Gastroesophageal sphincter (tissue), 4 donors: ENCODE data around the gene BST1. TPM values are rescaled to one million over a fixed set of nuclear protein-coding genes. Genes with fewer than 3 reads are reported as not detected.
A peak's percentile ranks its signal among the peaks of the same experiment; 100 is the strongest.

Experiments used
- ATAC-seq: fragments of 150-250 bp; one replicate; pipeline ENCODE4 v1.9.1; 2016; ENCODE audit warnings: mild to moderate bottlenecking, moderate library complexity
- H3K27ac ChIP-seq, 4 donors: fragments of 200-600 bp; sonication (generic) in 3 of 4; 1 replicate in 3 of 4; 2 replicates in 1 of 4; pipeline ENCODE4 v1.5.1; 2016 to 2019
- H3K27me3 ChIP-seq: fragments of 200-600 bp; sonication (generic); one replicate; pipeline ENCODE4 v1.5.1; 2019
- H3K36me3 ChIP-seq, 2 donors: fragments of 200-600 bp; sonication (generic); one replicate each; pipeline ENCODE4 v1.5.1; 2019; ENCODE audit warnings: control low read depth in 1 of 2
- H3K4me1 ChIP-seq, 3 donors: fragments of 200-600 bp; sonication (generic); 1 replicate in 2 of 3; 2 replicates in 1 of 3; pipeline ENCODE4 v1.5.1; 2016 to 2019; ENCODE audit warnings: control low read depth in 2 of 3
- H3K4me3 ChIP-seq, 2 donors: fragments of 200-600 bp; sonication (generic); one replicate each; pipeline ENCODE4 v1.5.1; 2019; ENCODE audit warnings: mild to moderate bottlenecking in 1 of 2, moderate library complexity in 1 of 2
- H3K9me3 ChIP-seq, 3 donors: fragments of 200-600 bp; sonication (generic); one replicate each; pipeline ENCODE4 v1.5.1; 2017 to 2019; ENCODE audit warnings: control low read depth in 2 of 3
- CTCF ChIP-seq, 4 experiments: fragments of 200-600 bp in 2 of 4; fragments of 450-650 bp in 2 of 4; sonication (generic) in 1 of 4; IDR thresholded peaks; one replicate each; pipeline ENCODE4 v1.5.1; 2017 to 2019; ENCODE audit warnings: antibody characterized with exemption in 4 of 4, mild to moderate bottlenecking in 2 of 4, moderate library complexity in 2 of 4
- EP300 ChIP-seq: sonication (generic); formaldehyde crosslinking; IDR thresholded peaks from one replicate; pipeline ENCODE4 v1.6.1; 2017; ENCODE audit warnings: antibody characterized with exemption, mild to moderate bottlenecking
- POLR2A ChIP-seq, 2 donors: fragments of 450-650 bp; IDR thresholded peaks; one replicate each; pipeline ENCODE4 v1.6.1; 2017; ENCODE audit warnings: antibody characterized with exemption in 2 of 2, mild to moderate bottlenecking in 2 of 2, moderate library complexity in 1 of 2
- POLR2AphosphoS5 ChIP-seq: sonication (generic); formaldehyde crosslinking; IDR thresholded peaks from one replicate; pipeline ENCODE4 v1.6.1; 2017; ENCODE audit warnings: antibody characterized with exemption
- WGBS, 2 donors: methylation state at CpG; one replicate each; pipeline ENCODE4 v1.1.5; 2018; ENCODE audit warnings: low coverage in 1 of 2; 5-methylcytosine and 5-hydroxymethylcytosine counted together
- total RNA-seq, 4 donors: library from RNA; depleted of rRNA; stranded (reverse); fragments of >200 nt; gene quantifications; one replicate each; pipeline ENCODE4 v1.1.0, GENCODE V29; 2016

BST1 gene
- total RNA-seq, 4 donors from 2014 or later = 0.62 to 9.3 (median 3.3) TPM

- no peak overlapping the region for H3K27ac ChIP-seq
- ATAC-seq = no peak
- WGBS, 2 donors = 47 to 56% methylated on average over 3 of the region's 3 CpGs
- no peaks in the 10 kb centered on the region for H3K36me3 ChIP-seq
- H3K27me3 ChIP-seq = no peaks in the 10 kb centered on the region
- no peak overlapping the region for H3K4me3 ChIP-seq
- TF ChIP-seq POLR2AphosphoS5 (no peak), CTCF (IDR thresholded peaks at IDR 0.05) (no peak), EP300 (no peak), POLR2A (IDR thresholded peaks at IDR 0.05) (no peak)
- H3K9me3 ChIP-seq = no peaks in the 10 kb centered on the region
- no peaks in the 10 kb centered on the region for H3K4me1 ChIP-seq
Measured at GRCh38 chr4:15771216-15772058, 68.6 kb downstream of the BST1 start.

GRCh38 chr4:15774020-15774420, 71.2 kb downstream of the BST1 start:
- Histone ChIP-seq H3K36me3 (no peaks in the 10 kb centered on the region), H3K27ac (no peak overlapping the region), H3K4me3 (no peak overlapping the region), H3K27me3 (no peaks in the 10 kb centered on the region), H3K9me3 (no peaks in the 10 kb centered on the region), H3K4me1 (peaks cover 0 to 13% (median 5%) of the 10 kb centered on the region in 3 donors)
- TF ChIP-seq POLR2AphosphoS5 (no peak), CTCF (IDR thresholded peaks at IDR 0.05) (no peak), POLR2A (IDR thresholded peaks at IDR 0.05) (no peak), EP300 (no peak)
- no peak for ATAC-seq
- WGBS, 2 donors = 46 to 72% methylated on average over 2 to 4 of the region's 4 CpGs

GRCh38 chr4:15776871-15777648, 74.2 kb downstream of the BST1 start:
- peaks cover 0 to 24% (median 5%) of the 10 kb centered on the region in 3 donors for H3K4me1 ChIP-seq
- ATAC-seq = no peak
- no peak overlapping the region for H3K4me3 ChIP-seq
- H3K27me3 ChIP-seq = no peaks in the 10 kb centered on the region
- H3K9me3 ChIP-seq = no peaks in the 10 kb centered on the region
- no peaks in the 10 kb centered on the region for H3K36me3 ChIP-seq
- no peak for TF ChIP-seq EP300
- 85 to 89% methylated on average over 4 to 5 of the region's 5 CpGs for WGBS, 2 donors
- H3K27ac ChIP-seq = no peak overlapping the region

GRCh38 chr4:15777697-15778288, 74.9 kb downstream of the BST1 start:
- Histone ChIP-seq H3K4me1 (peaks cover 0 to 24% (median 5%) of the 10 kb centered on the region in 3 donors), H3K27me3 (no peaks in the 10 kb centered on the region), H3K9me3 (no peaks in the 10 kb centered on the region), H3K36me3 (no peaks in the 10 kb centered on the region), H3K27ac (peak overlapping the region in 2 of 4 donors; percentile 58 to 76), H3K4me3 (peak overlapping the region in 1 of 2 donors; percentile 64)
- no peak for ATAC-seq
- TF ChIP-seq CTCF (IDR thresholded peaks at IDR 0.05) = no peak
- no peak for TF ChIP-seq POLR2AphosphoS5
- no peak for TF ChIP-seq EP300
- no peak for TF ChIP-seq POLR2A (IDR thresholded peaks at IDR 0.05)
- WGBS, 2 donors = 68 to 70% methylated on average over 6 of the region's 7 CpGs
